ENCODE results near the gene PEX11B.

The PEX11B gene

GRCh38 chr1:145916745-145917144, 1.8 kb downstream of the PEX11B start:
- H3K4me3 ChIP-seq (ENCODE audit: low read depth, low read length) = no peak overlapping the region
- peaks cover 3% of the 10 kb centered on the region; the same call in 1 of the 2 replicates for H3K4me1 ChIP-seq (ENCODE audit: control insufficient read depth, insufficient read depth, low read length)
- ChIA-PET POLR2A (interaction anchor here (1.5 kb wide), 1 partner anchor 10 kb away, joined by 6 read pairs; the partner anchor contains the start of gene RBM8A), CTCF (interaction anchor here (0.5 to 2.5 kb wide), 4 partner anchors 14 to 71 kb away, joined by 3 to 12 read pairs (median 6); no protein-coding TSS in a partner anchor)
- H3K27ac ChIP-seq (ENCODE audit: extremely low read depth, low read depth, low read length) = no peak overlapping the region
- H3K36me3 ChIP-seq (ENCODE audit: control insufficient read depth in 2 of 2, insufficient read depth in 1 of 2, low read length in 2 of 2) = peaks cover 5 to 44% of the 10 kb centered on the region in 2 experiments; a peak in 2 of 3 replicates
- no peaks in the 10 kb centered on the region for H3K9me3 ChIP-seq (ENCODE audit: control insufficient read depth, insufficient read depth, low read depth, low read length)
- peak; percentile 81 for TF ChIP-seq ZNF692 (tag by site-specific recombination; IDR thresholded peaks at IDR 0.05)
- TF ChIP-seq SCRT1 (tag by site-specific recombination; IDR thresholded peaks at IDR 0.05; ENCODE audit: borderline replicate concordance) = no peak
- TF ChIP-seq ZNF621 (tag by site-specific recombination; IDR thresholded peaks at IDR 0.05) = no peak
- TF ChIP-seq ZBTB44 (tag by site-specific recombination; IDR thresholded peaks at IDR 0.05) = no peak
- TF ChIP-seq GLI2 (tag by site-specific recombination; IDR thresholded peaks at IDR 0.05; ENCODE audit: borderline replicate concordance, low read depth) = no peak
- TF ChIP-seq HOXD13 (CRISPR knock-in tag; IDR thresholded peaks at IDR 0.05; ENCODE audit: borderline replicate concordance) = no peak
- TF ChIP-seq ELK4 (IDR thresholded peaks at IDR 0.05; ENCODE audit: borderline replicate concordance, low read depth, low read length) = no peak
- no peak for TF ChIP-seq OVOL3 (tag by site-specific recombination; IDR thresholded peaks at IDR 0.05)
- TF ChIP-seq ZNF16 (tag by site-specific recombination; IDR thresholded peaks at IDR 0.05; ENCODE audit: low read depth) = no peak
- TF ChIP-seq ZNF19 (tag by site-specific recombination; IDR thresholded peaks at IDR 0.05; ENCODE audit: low read depth) = no peak
- TF ChIP-seq ZBTB26 (tag by site-specific recombination; optimal IDR thresholded peaks at IDR 0.05) = no peak
- TF ChIP-seq SCRT2 (tag by site-specific recombination; IDR thresholded peaks at IDR 0.05) = no peak
- no peak for TF ChIP-seq ZBTB10 (tag by site-specific recombination; IDR thresholded peaks at IDR 0.05)
- no peak for TF ChIP-seq ZNF510 (tag by site-specific recombination; IDR thresholded peaks at IDR 0.05; ENCODE audit: insufficient replicate concordance)
- TF ChIP-seq ZNF140 (tag by site-specific recombination; IDR thresholded peaks at IDR 0.05) = no peak
- no peak for TF ChIP-seq HOXA7 (CRISPR knock-in tag; IDR thresholded peaks at IDR 0.05; ENCODE audit: borderline replicate concordance)
- TF ChIP-seq ZBTB17 (tag by site-specific recombination; IDR thresholded peaks at IDR 0.05) = peak; percentile 54
- no peak for TF ChIP-seq ZIC2 (tag by site-specific recombination; IDR thresholded peaks at IDR 0.05)
- peak; percentile 78 for TF ChIP-seq PRDM1 (tag by site-specific recombination; IDR thresholded peaks at IDR 0.05)
- TF ChIP-seq ZNF560 (tag by site-specific recombination; IDR thresholded peaks at IDR 0.05; ENCODE audit: borderline replicate concordance) = no peak
- no peak for TF ChIP-seq ZNF394 (tag by site-specific recombination; IDR thresholded peaks at IDR 0.05; ENCODE audit: borderline replicate concordance)
- TF ChIP-seq ZSCAN5A (tag by site-specific recombination; IDR thresholded peaks at IDR 0.05) = no peak
- TF ChIP-seq ZNF670 (tag by site-specific recombination; IDR thresholded peaks at IDR 0.05; ENCODE audit: low read depth) = no peak
- no peak for TF ChIP-seq ZNF350 (tag by site-specific recombination; IDR thresholded peaks at IDR 0.05)
- no peak for TF ChIP-seq ZNF785 (tag by site-specific recombination; IDR thresholded peaks at IDR 0.05)
- no peak for TF ChIP-seq ZNF366 (tag by site-specific recombination; conservative IDR thresholded peaks at IDR 0.05)
- TF ChIP-seq ZNF169 (tag by site-specific recombination; IDR thresholded peaks at IDR 0.05) = no peak
- TF ChIP-seq MZF1 (tag by site-specific recombination; IDR thresholded peaks at IDR 0.05; ENCODE audit: borderline replicate concordance) = no peak
- no peak for TF ChIP-seq ZFP41 (tag by site-specific recombination; IDR thresholded peaks at IDR 0.05; ENCODE audit: borderline replicate concordance)
- peak; percentile 60; the same call in 1 of the 2 replicates for TF ChIP-seq ZFP69B (tag by site-specific recombination; IDR thresholded peaks at IDR 0.05)

Data from HEK293 (cell line).